HG03196 (cell line): Measurements from ENCODE around the gene ZFP36L1.

Experiments used
- ATAC-seq: cut with Tn5 transposase; IDR thresholded peaks from one replicate; pipeline ENCODE4 v1.9.1; 2021; ENCODE audit not compliant: unreplicated experiment

ZFP36L1 gene

DNA sequence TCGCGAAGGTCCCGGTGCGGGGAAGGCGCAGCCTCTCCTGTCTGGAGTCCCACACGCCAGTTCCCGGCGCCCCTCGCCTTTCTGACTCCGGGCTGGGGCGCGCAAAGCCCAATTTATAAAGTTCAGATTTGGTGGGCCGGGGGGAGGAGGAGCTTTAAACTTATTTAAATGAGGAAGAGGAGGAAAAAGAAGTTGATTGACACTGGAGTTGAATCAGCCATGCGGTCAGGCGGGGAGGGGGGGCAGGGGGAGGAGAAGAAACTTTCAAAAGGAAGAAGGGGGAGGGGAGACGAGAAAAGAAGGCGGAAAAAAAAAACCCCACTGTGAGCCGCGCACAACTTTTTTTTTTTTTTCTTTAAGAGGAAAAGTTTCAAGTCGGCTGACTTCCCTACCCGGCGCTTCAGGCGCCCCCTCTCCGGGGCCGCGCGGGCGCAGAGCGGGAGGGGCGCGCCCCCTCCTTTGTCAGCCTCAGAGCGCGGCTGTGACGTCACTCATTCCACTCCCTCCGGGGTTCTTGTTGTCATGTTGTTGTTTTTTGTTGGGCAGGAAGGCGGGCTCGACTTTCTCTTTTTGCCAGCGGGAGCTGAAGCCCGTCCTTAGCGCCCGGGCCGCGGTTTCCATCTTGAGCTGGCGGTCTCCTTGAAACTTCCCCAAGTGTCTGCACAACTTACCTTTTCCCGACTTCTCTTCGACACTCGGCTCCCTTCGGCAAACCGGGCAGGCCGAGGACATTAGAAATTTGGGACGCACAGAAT lies at the start of gene ZFP36L1:
ZFP36L1 (minus strand) TSS at position 89 of the 755 bp plus-strand sequence. CDS start 129 bp downstream, outside the sequence.
- peak; percentile 38 for ATAC-seq

- no peak for ATAC-seq
Measured at GRCh38 chr14:68842298-68842697, 49.4 kb upstream of the ZFP36L1 start.

DNA sequence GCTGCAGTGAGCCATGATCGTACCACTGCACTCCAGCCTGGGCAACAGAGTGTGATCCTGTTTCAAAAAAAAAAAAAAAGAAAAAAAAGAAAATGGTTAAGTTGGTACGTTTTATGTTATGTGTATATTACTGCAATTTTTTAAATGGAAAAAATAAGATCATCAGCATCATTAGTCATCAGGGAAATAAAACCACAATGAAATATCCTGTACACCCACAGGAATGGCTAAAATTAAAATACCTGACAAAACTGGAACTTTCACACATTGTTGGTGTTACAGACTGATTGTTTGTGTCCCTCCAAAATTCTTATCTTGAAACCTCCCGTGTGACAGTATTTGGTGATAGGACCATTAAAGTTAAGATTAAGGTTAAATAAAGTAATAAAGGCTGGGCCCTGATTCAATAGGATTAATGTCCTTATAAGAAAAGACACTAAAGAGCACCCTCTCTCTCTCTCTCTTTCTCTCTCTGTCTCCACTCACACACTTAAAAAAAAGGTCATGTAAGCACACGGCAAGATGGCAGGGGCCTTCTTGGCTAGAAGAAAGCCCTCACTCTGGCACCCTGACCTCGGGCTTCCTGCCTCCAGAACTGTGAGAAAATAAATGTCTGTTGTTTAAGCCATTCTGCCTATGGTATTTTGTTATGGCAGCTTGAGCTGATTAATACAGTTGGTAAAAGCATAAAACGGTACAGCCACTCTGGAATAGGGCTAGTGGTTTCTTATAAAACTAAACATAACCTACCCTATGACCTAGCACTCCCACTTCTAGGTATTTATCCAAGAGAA lies 48.3 kb upstream of the ZFP36L1 start:
- no peak for ATAC-seq

GRCh38 chr14:68840454-68840853 lies 47.6 kb upstream of the ZFP36L1 start:
- ATAC-seq = no peak

DNA sequence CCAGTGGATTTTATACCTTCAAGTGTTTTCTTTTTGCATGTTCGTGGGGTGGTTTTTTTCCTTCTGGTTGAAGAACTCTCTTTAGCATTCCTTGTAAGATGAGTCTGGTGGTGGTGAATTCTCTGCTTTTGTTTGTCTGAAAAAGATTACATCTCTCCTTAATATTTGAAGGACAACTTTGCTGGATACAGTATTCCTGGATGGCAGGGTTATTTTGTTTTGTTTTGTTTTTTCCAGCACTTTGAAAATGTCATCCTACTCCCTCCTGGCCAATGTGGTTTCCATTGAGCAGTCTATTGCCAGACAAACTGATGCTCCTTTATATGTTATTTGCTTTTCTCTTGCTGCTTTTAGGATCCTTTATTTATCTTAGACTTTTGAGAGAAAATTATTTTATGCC lies 43.2 kb upstream of the ZFP36L1 start:
- no peak for ATAC-seq

- ATAC-seq = no peak
Measured at GRCh38 chr14:68834816-68835215, 41.9 kb upstream of the ZFP36L1 start.

- ATAC-seq = no peak
Measured at GRCh38 chr14:68828698-68829097, 35.8 kb upstream of the ZFP36L1 start.

- ATAC-seq = no peak
Measured at GRCh38 chr14:68825729-68826128, 32.9 kb upstream of the ZFP36L1 start.

- ATAC-seq = no peak
Measured at GRCh38 chr14:68824517-68825347, 31.9 kb upstream of the ZFP36L1 start.

GRCh38 chr14:68824207-68824516 lies 31.3 kb upstream of the ZFP36L1 start:
- ATAC-seq = no peak

GRCh38 chr14:68823434-68824206 lies 30.8 kb upstream of the ZFP36L1 start:
- no peak for ATAC-seq

DNA sequence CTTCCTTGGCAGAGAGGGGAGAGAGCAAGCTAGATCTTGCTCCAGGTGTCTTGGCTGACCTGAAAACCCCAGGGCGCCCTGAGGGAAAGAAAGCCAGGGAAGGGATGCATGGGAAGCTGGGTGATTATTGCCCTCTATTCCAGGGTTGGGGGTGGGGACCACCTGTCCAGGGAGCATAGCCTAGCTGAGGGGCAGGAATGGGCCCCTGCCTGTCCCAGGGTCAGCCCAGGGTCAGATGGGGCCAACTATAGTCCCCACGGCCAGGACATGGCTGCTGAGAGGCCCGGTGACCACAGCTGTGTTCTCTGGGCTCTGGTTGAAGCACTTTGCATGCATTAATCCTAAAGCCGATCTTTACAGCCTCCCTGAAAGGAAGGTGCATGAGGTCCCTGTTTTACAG lies 30.1 kb upstream of the ZFP36L1 start:
- no peak for ATAC-seq

GRCh38 chr14:68822132-68822651 lies 29.3 kb upstream of the ZFP36L1 start:
- ATAC-seq = peak; percentile 62

DNA sequence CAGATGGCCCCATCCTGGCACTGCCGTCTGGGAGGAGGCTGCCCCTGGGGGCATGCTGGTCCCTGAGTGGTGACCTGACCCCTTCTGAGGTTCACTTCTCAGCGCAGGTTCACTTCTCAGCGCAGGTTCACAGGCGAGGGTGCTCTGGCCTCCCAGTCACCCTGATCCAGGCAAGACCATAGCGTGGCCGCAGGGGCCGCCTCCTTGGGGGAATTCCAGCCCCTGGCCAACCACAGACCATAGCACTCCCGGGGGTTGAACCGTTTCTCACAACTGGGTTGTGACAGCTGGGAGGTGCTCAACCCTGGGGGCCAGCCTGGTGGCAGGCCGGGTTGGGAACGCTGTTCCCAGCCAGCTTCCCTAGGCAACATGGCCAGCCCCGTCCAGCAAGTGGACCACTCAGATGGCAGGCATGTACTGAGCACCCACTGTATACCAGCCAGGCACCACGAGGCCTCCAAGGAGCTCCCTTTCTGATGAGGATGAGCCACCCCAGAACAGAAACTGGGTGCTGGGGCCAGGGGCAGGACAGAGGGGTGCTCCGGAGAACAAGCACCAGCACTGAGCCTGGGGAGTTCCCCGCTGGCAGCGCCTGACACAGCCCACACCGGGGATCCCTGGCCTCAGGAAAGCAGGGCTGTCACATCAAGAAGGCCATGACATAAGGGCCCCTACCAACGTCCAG lies 28.3 kb upstream of the ZFP36L1 start:
- ATAC-seq = no peak

DNA sequence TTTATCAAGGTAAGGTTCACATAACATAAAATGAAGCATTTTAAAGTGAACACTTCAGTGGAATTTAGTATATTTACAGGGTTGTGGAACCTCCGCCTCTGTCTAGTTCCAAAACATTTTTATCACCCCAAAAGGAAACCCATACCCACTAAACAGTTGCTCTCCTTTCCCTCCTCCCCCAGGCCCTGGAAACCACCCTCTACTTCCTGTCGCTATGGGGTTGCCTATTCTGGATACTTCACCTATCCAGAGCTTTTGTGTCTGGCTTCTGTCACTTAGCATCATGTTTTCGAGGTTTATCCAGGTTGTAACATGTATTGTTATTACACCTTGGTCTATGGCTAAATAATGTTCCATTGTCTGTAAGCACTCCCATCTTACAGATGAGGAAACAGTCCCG lies 27.7 kb upstream of the ZFP36L1 start:
- no peak for ATAC-seq

DNA sequence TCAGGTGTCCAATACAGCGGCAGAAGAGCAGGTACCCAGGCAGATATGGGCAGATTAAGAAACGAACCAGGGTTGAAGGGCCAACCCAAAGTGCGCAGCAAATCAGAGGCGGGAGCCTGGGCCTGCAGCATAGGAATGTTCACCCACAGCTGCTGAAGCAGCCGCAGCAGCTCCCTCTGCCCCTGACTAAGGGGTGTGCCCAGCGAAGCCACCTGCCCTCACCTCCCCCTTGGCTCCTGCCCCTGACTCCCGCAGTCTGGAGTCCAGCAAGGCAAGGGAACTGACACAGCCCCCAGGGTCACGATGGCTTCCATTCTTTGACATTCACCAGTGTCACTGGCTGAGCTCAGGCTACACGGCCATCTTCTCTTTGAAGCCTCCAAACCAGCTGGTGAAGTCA lies 27.3 kb upstream of the ZFP36L1 start:
- ATAC-seq = no peak

DNA sequence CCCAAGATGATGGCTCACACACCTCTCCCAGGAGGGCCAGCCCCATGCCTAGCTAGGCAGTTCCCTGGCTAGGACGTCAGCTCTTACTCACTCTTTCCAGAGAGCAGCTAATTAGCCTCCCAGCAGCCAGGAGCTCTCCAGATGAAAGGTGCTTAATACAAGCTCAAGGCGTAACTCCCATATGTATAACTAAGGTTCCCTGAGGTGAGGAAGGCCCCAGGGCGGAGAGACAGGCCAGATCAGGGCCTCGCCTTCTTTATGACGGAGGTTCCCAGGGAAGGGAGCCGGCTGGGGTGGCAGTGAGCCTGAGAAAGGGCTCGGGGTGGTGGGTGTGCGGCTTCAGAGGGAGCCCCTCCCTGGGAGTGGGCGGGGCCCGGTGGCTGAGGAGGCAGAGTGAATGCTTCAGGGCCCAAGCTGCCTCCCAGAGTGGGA lies 26.4 kb upstream of the ZFP36L1 start:
- ATAC-seq = no peak

GRCh38 chr14:68817506-68818212 lies 24.8 kb upstream of the ZFP36L1 start:
- no peak for ATAC-seq

- no peak for ATAC-seq
Measured at GRCh38 chr14:68816943-68817430, 24.1 kb upstream of the ZFP36L1 start.
